ENCODE data around the gene BAG5.

The BAG5 gene

GRCh38 chr14:103509864-103510723, 52.4 kb downstream of the BAG5 start:
- DNase-seq (ENCODE audit: low read depth) = no peak

- no peak for DNase-seq (ENCODE audit: low read depth)
Observed at GRCh38 chr14:103508521-103509329, 53.7 kb downstream of the BAG5 start.

- DNase-seq (ENCODE audit: low read depth) = no peak
Observed at GRCh38 chr14:103507751-103508150, 54.7 kb downstream of the BAG5 start.

Measured in stimulated activated CD4-positive, alpha-beta T cell treated with anti-CD3 and anti-CD28 coated beads, Interleukin-2, amount 100 ng/mL, for 4 hours (primary cell).